Measurements from ENCODE around the gene TNFRSF14. TPM values are rescaled to one million over a fixed set of nuclear protein-coding genes. Genes with fewer than 3 reads are reported as not detected.
A peak's percentile ranks its signal among the peaks of the same experiment; 100 is the strongest.

TNFRSF14 gene
- total and polyA plus RNA-seq, 2 of the 13 experiments (the other 11 are each of a cell fraction or from before 2014, with no cell fraction given): 11.9 to 49.9 TPM

DNA sequence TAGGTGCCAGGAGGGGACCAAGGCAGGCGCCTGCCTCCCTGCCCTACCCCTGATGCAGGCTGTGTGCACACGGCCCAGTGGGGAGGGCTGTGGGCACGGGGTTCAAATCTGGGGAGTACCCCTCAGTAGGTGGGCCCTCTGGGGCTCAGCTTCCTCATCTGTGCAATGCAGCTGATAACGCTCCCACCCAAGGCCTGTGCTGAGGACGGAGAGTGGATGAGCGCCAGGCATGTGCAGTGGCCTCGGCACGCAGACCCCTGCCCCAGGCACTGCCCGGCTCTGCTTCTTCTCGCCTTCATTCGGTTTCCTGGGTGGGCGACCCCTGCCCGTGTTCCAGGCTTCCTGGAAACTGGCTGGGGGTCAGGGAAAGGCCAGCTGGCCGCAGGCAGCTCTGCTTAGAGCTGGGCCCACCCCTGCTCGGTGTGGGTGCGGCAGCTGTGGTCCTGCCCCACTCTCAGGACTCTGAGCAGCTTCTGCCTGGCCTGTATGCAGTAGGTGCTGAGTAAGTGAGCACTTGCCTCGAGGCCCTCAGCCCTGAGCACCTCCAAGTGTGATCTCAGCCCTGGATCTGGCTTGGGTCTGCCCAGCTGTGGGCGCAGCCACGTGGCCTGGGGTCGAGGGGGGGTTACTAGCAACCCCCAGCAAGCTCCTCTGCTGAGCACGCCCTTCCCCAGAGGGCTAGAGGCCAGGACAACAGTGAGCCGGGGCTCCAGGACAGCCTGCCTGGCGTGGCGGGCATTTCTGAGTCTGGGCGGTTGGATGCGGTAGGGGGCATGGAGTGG, 11.9 kb upstream of the TNFRSF14 start (continued):
- TF ChIP-seq, protein P1, sequence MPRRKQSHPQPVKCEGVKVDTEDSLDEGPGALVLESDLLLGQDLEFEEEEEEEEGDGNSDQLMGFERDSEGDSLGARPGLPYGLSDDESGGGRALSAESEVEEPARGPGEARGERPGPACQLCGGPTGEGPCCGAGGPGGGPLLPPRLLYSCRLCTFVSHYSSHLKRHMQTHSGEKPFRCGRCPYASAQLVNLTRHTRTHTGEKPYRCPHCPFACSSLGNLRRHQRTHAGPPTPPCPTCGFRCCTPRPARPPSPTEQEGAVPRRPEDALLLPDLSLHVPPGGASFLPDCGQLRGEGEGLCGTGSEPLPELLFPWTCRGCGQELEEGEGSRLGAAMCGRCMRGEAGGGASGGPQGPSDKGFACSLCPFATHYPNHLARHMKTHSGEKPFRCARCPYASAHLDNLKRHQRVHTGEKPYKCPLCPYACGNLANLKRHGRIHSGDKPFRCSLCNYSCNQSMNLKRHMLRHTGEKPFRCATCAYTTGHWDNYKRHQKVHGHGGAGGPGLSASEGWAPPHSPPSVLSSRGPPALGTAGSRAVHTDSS (CRISPR knock-in tag; conservative IDR thresholded peaks at IDR 0.05): no peak
- TF ChIP-seq NFYC (CRISPR knock-in tag; IDR thresholded peaks at IDR 0.05) (no peak), RXRA (CRISPR knock-in tag; IDR thresholded peaks at IDR 0.05) (0 out of 2 replicates have a peak, but pooled peaks have one; percentile 7), ZNF496 (CRISPR knock-in tag; IDR thresholded peaks at IDR 0.05; ENCODE audit: insufficient replicate concordance) (no peak), HIVEP1 (CRISPR knock-in tag; IDR thresholded peaks at IDR 0.05) (0 out of 2 replicates have a peak, but pooled peaks have one; percentile 14), IRF2 (CRISPR knock-in tag; IDR thresholded peaks at IDR 0.05) (no peak), SOX13 (IDR thresholded peaks at IDR 0.05) (no peak), SOX13 (CRISPR knock-in tag; conservative IDR thresholded peaks at IDR 0.05 in 1 of 2, IDR thresholded peaks at IDR 0.05 in 1 of 2) (no peak), YEATS2 (CRISPR knock-in tag; IDR thresholded peaks at IDR 0.05; ENCODE audit: borderline replicate concordance) (no peak), MEIS2 (CRISPR knock-in tag; IDR thresholded peaks at IDR 0.05) (no peak), HOXA3 (CRISPR knock-in tag; IDR thresholded peaks at IDR 0.05) (no peak), RFX3 (CRISPR knock-in tag; IDR thresholded peaks at IDR 0.05) (no peak), ZFP82 (CRISPR knock-in tag; IDR thresholded peaks at IDR 0.05; ENCODE audit: borderline replicate concordance) (no peak), GPN1 (CRISPR knock-in tag; IDR thresholded peaks at IDR 0.05; ENCODE audit: borderline replicate concordance) (no peak), ZNF607 (CRISPR knock-in tag; IDR thresholded peaks at IDR 0.05; ENCODE audit: borderline replicate concordance) (no peak), ISX (CRISPR knock-in tag; conservative IDR thresholded peaks at IDR 0.05) (no peak), ONECUT2 (CRISPR knock-in tag; IDR thresholded peaks at IDR 0.05) (no peak), DMAP1 (CRISPR knock-in tag; IDR thresholded peaks at IDR 0.05) (0 out of 2 replicates have a peak, but pooled peaks have one; percentile 14), ZFYVE20 (CRISPR knock-in tag; IDR thresholded peaks at IDR 0.05; ENCODE audit: borderline replicate concordance, low read depth) (no peak), ARNT (IDR thresholded peaks at IDR 0.05) (no peak), ZNF674 (CRISPR knock-in tag; IDR thresholded peaks at IDR 0.05; ENCODE audit: low read depth) (no peak)
- TF ChIP-seq, protein P2, sequence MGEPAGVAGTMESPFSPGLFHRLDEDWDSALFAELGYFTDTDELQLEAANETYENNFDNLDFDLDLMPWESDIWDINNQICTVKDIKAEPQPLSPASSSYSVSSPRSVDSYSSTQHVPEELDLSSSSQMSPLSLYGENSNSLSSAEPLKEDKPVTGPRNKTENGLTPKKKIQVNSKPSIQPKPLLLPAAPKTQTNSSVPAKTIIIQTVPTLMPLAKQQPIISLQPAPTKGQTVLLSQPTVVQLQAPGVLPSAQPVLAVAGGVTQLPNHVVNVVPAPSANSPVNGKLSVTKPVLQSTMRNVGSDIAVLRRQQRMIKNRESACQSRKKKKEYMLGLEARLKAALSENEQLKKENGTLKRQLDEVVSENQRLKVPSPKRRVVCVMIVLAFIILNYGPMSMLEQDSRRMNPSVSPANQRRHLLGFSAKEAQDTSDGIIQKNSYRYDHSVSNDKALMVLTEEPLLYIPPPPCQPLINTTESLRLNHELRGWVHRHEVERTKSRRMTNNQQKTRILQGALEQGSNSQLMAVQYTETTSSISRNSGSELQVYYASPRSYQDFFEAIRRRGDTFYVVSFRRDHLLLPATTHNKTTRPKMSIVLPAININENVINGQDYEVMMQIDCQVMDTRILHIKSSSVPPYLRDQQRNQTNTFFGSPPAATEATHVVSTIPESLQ (CRISPR knock-in tag; conservative IDR thresholded peaks at IDR 0.05): no peak
- TF ChIP-seq, protein P3, sequence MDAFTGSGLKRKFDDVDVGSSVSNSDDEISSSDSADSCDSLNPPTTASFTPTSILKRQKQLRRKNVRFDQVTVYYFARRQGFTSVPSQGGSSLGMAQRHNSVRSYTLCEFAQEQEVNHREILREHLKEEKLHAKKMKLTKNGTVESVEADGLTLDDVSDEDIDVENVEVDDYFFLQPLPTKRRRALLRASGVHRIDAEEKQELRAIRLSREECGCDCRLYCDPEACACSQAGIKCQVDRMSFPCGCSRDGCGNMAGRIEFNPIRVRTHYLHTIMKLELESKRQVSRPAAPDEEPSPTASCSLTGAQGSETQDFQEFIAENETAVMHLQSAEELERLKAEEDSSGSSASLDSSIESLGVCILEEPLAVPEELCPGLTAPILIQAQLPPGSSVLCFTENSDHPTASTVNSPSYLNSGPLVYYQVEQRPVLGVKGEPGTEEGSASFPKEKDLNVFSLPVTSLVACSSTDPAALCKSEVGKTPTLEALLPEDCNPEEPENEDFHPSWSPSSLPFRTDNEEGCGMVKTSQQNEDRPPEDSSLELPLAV (CRISPR knock-in tag; conservative IDR thresholded peaks at IDR 0.05; ENCODE audit: low read depth): no peak
- TF ChIP-seq, protein P4, sequence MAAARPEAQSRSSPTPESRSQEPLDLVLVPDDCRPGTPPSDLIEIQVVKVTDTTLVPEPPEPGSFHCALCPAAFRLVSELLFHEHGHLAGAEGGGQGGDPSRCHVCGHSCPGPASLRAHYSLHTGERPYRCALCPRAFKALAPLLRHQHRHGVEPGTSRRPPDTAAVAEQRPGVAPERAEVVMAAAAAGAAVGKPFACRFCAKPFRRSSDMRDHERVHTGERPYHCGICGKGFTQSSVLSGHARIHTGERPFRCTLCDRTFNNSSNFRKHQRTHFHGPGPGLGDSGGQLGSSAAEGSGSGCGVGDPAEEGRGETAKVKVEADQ (CRISPR knock-in tag; IDR thresholded peaks at IDR 0.05; ENCODE audit: borderline replicate concordance): no peak

Data from HepG2 (cell line).